K562 (cell line): Measurements from ENCODE around the gene PTTG1IP. TPM values are rescaled to one million over a fixed set of nuclear protein-coding genes. Genes with fewer than 3 reads are reported as not detected.

Experiments used
- ADNP ChIP-seq: fragments of 200-800 bp; sonication (Bioruptor generic); IDR thresholded peaks from 2 replicates; pipeline ENCODE4 v1.6.1; 2016; ENCODE audit warnings: missing genetic modification characterization, missing compliant biosample characterization
- ATF2 ChIP-seq: sonication (generic); formaldehyde crosslinking; IDR thresholded peaks from 2 replicates; pipeline ENCODE4 v1.8.1; 2022; ENCODE audit warnings: missing genetic modification reagents
- BRF2 ChIP-seq: IDR thresholded peaks from 3 replicates; pipeline ENCODE4 v1.6.1; 2011; ENCODE audit warnings: borderline replicate concordance, mild to moderate bottlenecking; ENCODE audit not compliant: insufficient read length, insufficient read depth
- CHD2 ChIP-seq: IDR thresholded peaks from 2 replicates; pipeline ENCODE4 v1.6.1; 2011; ENCODE audit warnings: low read depth, low read length
- CTCF ChIP-seq, 3 experiments: IDR thresholded peaks in 2 of 3; conservative IDR thresholded peaks in 1 of 3; 2 replicates each; pipeline ENCODE4 v1.5.1; 2011 to 2012; ENCODE audit warnings: low read length in 3 of 3, mild to moderate bottlenecking in 3 of 3, control low read depth in 2 of 3, improper control_type of control experiment in 1 of 3, inconsistent platforms in 1 of 3, low read depth in 1 of 3, mixed read lengths in 1 of 3, moderate library complexity in 1 of 3; ENCODE audit not compliant: insufficient read depth in 2 of 3
- EHMT2 ChIP-seq: fragments of 450-650 bp; IDR thresholded peaks from 2 replicates; pipeline ENCODE4 v1.6.1; 2018; ENCODE audit warnings: antibody characterized with exemption
- HCFC1 ChIP-seq: IDR thresholded peaks from 2 replicates; pipeline ENCODE4 v1.6.1; 2012; ENCODE audit warnings: low read depth, low read length, improper control_type of control experiment
- HDAC2 ChIP-seq: fragments of 450-650 bp; IDR thresholded peaks from 2 replicates; pipeline ENCODE4 v1.6.1; 2016; ENCODE audit warnings: mild to moderate bottlenecking
- KLF1 ChIP-seq: fragments of 450-650 bp; IDR thresholded peaks from 2 replicates; pipeline ENCODE4 v1.6.1; 2016; ENCODE audit warnings: missing genetic modification characterization, missing compliant biosample characterization
- KLF16 ChIP-seq: IDR thresholded peaks from 2 replicates; pipeline ENCODE4 v1.6.1; 2016; ENCODE audit warnings: antibody characterized with exemption
- LARP7 ChIP-seq: fragments of 450-650 bp; IDR thresholded peaks from 2 replicates; pipeline ENCODE4 v1.6.1; 2016
- MAFF ChIP-seq: IDR thresholded peaks from 2 replicates; pipeline ENCODE4 v1.6.1; 2012; ENCODE audit warnings: low read length, improper control_type of control experiment
- MCM2 ChIP-seq: fragments of 450-650 bp; IDR thresholded peaks from 2 replicates; pipeline ENCODE4 v1.6.1; 2017; ENCODE audit warnings: low read depth, mild to moderate bottlenecking
- PHB2 ChIP-seq: fragments of 450-650 bp; IDR thresholded peaks from 2 replicates; pipeline ENCODE4 v1.6.1; 2017; ENCODE audit warnings: low read depth
- SMAD4 ChIP-seq: fragments of 250-450 bp; sonication (Bioruptor Pico); conservative IDR thresholded peaks from 2 replicates; pipeline ENCODE4 v1.8.0; 2021; ENCODE audit warnings: inconsistent platforms, mild to moderate bottlenecking, moderate library complexity
- TAF1 ChIP-seq: IDR thresholded peaks from 2 replicates; pipeline ENCODE4 v1.6.1; 2011; ENCODE audit warnings: mild to moderate bottlenecking, low read length, moderate library complexity; ENCODE audit not compliant: insufficient read depth, control insufficient read depth, severe bottlenecking; ENCODE audit errors: extremely low read depth
- TCF7L2 ChIP-seq: fragments of 150-350 bp; IDR thresholded peaks from 2 replicates; pipeline ENCODE4 v1.6.1; 2016; ENCODE audit warnings: low read depth, mild to moderate bottlenecking, low read length, moderate library complexity
- TCFL5 ChIP-seq: fragments of 250-450 bp; sonication (Bioruptor Pico); conservative IDR thresholded peaks from 2 replicates; pipeline ENCODE4 v1.6.1; 2021; ENCODE audit warnings: mild to moderate bottlenecking, moderate library complexity, matching md5 sums
- THAP12 ChIP-seq: fragments of 250-450 bp; sonication (Bioruptor Pico); IDR thresholded peaks from 2 replicates; pipeline ENCODE4 v1.9.0; 2021; ENCODE audit warnings: mild to moderate bottlenecking, inconsistent platforms
- ZFP36 ChIP-seq: fragments of 150-350 bp; IDR thresholded peaks from 2 replicates; pipeline ENCODE4 v1.6.1; 2018; ENCODE audit warnings: low read length, low read depth; ENCODE audit not compliant: partially characterized antibody
- ZKSCAN3 ChIP-seq: fragments of 250-450 bp; sonication (Bioruptor Pico); IDR thresholded peaks from 2 replicates; pipeline ENCODE4 v1.4.0; 2020
- ZNF232 ChIP-seq: sonication (generic); formaldehyde crosslinking; IDR thresholded peaks from 2 replicates; pipeline ENCODE4 v1.8.0; 2022; ENCODE audit warnings: mild to moderate bottlenecking, missing genetic modification reagents
- ZNF24 ChIP-seq: fragments of 450-650 bp; IDR thresholded peaks from 2 replicates; pipeline ENCODE4 v1.6.1; 2016
- ZNF586 ChIP-seq: fragments of 450-650 bp; formaldehyde crosslinking; conservative IDR thresholded peaks from 2 replicates; pipeline ENCODE4 v1.4.0; 2020; ENCODE audit warnings: mild to moderate bottlenecking, moderate library complexity
- polyA plus RNA-seq, 8 experiments: library from polyadenylated mRNA; depleted of rRNA in 4 of 8; stranded (reverse) in 5 of 8; unstranded in 3 of 8; fragments of >200 nt; fragmentation: Nextera tagmentation in 2 of 8; fragmentation: Illumina TruSeq in 1 of 8; extraction: Ambion mirVana in 2 of 8; extraction: Trizol in 1 of 8; gene quantifications; 2 replicates each; pipeline versions ENCODE4 v1.2.1 to v1.2.3, GENCODE V29; 2011 to 2014; ENCODE audit warnings: inconsistent platforms in 1 of 8, missing spikeins in 1 of 8
- total RNA-seq, 7 experiments: library from RNA; depleted of rRNA in 6 of 7; stranded (reverse); fragments of >200 nt in 6 of 7; fragmentation: Illumina TruSeq in 2 of 7; extraction: Trizol in 2 of 7; gene quantifications; 2 replicates each; pipeline versions ENCODE4 v1.2.1 to v1.2.3, GENCODE V29; 2011 to 2021; ENCODE audit warnings: low replicate concordance in 1 of 7

The PTTG1IP gene
- total and polyA plus RNA-seq, 9 of the 15 experiments (the other 6 are each of a cell fraction or from before 2014, with no cell fraction given) = 5.0 to 99.3 (median 82.4) TPM

- TF ChIP-seq SMAD4 (CRISPR knock-in tag) (0 out of 2 replicates have a peak, but pooled peaks have one; percentile 65), MAFF (no peak), KLF1 (no peak), MCM2 (no peak), ZFP36 (no peak), ZNF24 (no peak), CTCF (IDR thresholded peaks at IDR 0.05 in 2 of 3, conservative IDR thresholded peaks at IDR 0.05 in 1 of 3; ENCODE audit: insufficient read depth in 2 of 3, low read depth in 1 of 3, low read length in 3 of 3) (peak in 2 of 3 experiments; percentile 30 to 35; a peak in 4 of 6 replicates), ATF2 (CRISPR knock-in tag) (no peak), ZNF586 (CRISPR knock-in tag) (no peak), HCFC1 (no peak), ZKSCAN3 (CRISPR knock-in tag) (no peak), THAP12 (no peak), TCF7L2 (no peak), PHB2 (no peak), TCFL5 (CRISPR knock-in tag) (no peak), HDAC2 (peak; percentile 58; the same call in 1 of the 2 replicates), EHMT2 (no peak), ZNF232 (CRISPR knock-in tag) (no peak), CHD2 (no peak), TAF1 (no peak), LARP7 (no peak), KLF16 (peak; percentile 76; the same call in 1 of the 2 replicates), BRF2 (no peak), ADNP (tag) (no peak)
Observed at GRCh38 chr21:44834951-44835646, 38.4 kb downstream of the PTTG1IP start (continued).
